Activated T-helper 2 cell treated with anti-CD3 and anti-CD28 coated beads, Interferon-gamma antibody, Interleukin-2, Interleukin-4, amounts not matched to agents 10 μg/mL and 5 μg/mL and 100 μg/mL, durations not matched to agents 14 hours and 24 hours and 36 hours (primary cell): ENCODE measurements around the gene MADCAM1. TPM values are rescaled to one million over a fixed set of nuclear protein-coding genes. Genes with fewer than 3 reads are reported as not detected.
A peak's percentile ranks its signal among the peaks of the same experiment; 100 is the strongest.

ENCODE experiments used
- DNase-seq: peaks from one replicate; pipeline ENCODE4 v3.0.0; 2021; ENCODE audit warnings: low spot score
- H3K27ac Mint-ChIP-seq: one replicate; pipeline ENCODE4 v1.8.0; 2021; ENCODE audit warnings: mixed read lengths
- H3K27me3 Mint-ChIP-seq: one replicate; pipeline ENCODE4 v1.8.0; 2021; ENCODE audit warnings: low read depth, mixed read lengths
- H3K36me3 Mint-ChIP-seq: one replicate; pipeline ENCODE4 v1.8.0; 2021; ENCODE audit warnings: low read depth, mixed read lengths
- H3K4me1 Mint-ChIP-seq: one replicate; pipeline ENCODE4 v1.8.0; 2021; ENCODE audit warnings: low read depth, mixed read lengths
- H3K4me3 Mint-ChIP-seq: one replicate; pipeline ENCODE4 v1.8.0; 2021; ENCODE audit warnings: low read depth, mild to moderate bottlenecking, moderate library complexity, mixed read lengths
- H3K9me3 Mint-ChIP-seq: one replicate; pipeline ENCODE4 v1.8.0; 2021; ENCODE audit warnings: mixed read lengths
- intact Hi-C: fragments of 100-400 bp; cut with micrococcal nuclease; formaldehyde crosslinking; loops from one replicate; pipeline ENCODE4 v1.15.1; 2023
- total RNA-seq: library from RNA; stranded (reverse); gene quantifications from 2 replicates; pipeline ENCODE4 v1.2.3, GENCODE V29; 2022

MADCAM1 gene
- total RNA-seq, 1 donor from 2014 or later, result 0.21 TPM

GRCh38 chr19:513368-514165 is 17.3 kb downstream of the MADCAM1 start:
- Mint-ChIP-seq H3K9me3 (no peaks in the 10 kb centered on the region), H3K27ac (no peak overlapping the region)
- intact Hi-C loops, result no loop called here

GRCh38 chr19:514166-514663 is 17.9 kb downstream of the MADCAM1 start:
- Mint-ChIP-seq H3K27ac (no peak overlapping the region), H3K36me3 (peaks cover 11% of the 10 kb centered on the region), H3K4me1 (peaks cover 18% of the 10 kb centered on the region), H3K9me3 (no peaks in the 10 kb centered on the region), H3K4me3 (no peak overlapping the region), H3K27me3 (no peaks in the 10 kb centered on the region)
- intact Hi-C loops, result no loop called here
- DNase-seq, result no peak

More at GRCh38 chr19:513368-514165, 17.3 kb downstream of the MADCAM1 start:
- peaks cover 15% of the 10 kb centered on the region for H3K36me3 Mint-ChIP-seq
- H3K4me3 Mint-ChIP-seq, result no peak overlapping the region
- peaks cover 23% of the 10 kb centered on the region for H3K4me1 Mint-ChIP-seq
- no peaks in the 10 kb centered on the region for H3K27me3 Mint-ChIP-seq
- DNase-seq, result no peak

- H3K4me1 Mint-ChIP-seq, result peaks cover 3% of the 10 kb centered on the region
- H3K4me3 Mint-ChIP-seq, result no peak overlapping the region
- no peaks in the 10 kb centered on the region for H3K27me3 Mint-ChIP-seq
- no peak for DNase-seq
- H3K36me3 Mint-ChIP-seq, result peaks cover 6% of the 10 kb centered on the region
- H3K9me3 Mint-ChIP-seq, result no peaks in the 10 kb centered on the region
- no peak overlapping the region for H3K27ac Mint-ChIP-seq
- intact Hi-C loops, result no loop called here
Measured at GRCh38 chr19:517721-518597, 21.7 kb downstream of the MADCAM1 start.

- intact Hi-C loops, result no loop called here
- H3K27me3 Mint-ChIP-seq, result no peaks in the 10 kb centered on the region
- H3K27ac Mint-ChIP-seq, result no peak overlapping the region
- H3K4me3 Mint-ChIP-seq, result no peak overlapping the region
- H3K4me1 Mint-ChIP-seq, result peaks cover 3% of the 10 kb centered on the region
- DNase-seq, result no peak
- no peaks in the 10 kb centered on the region for H3K9me3 Mint-ChIP-seq
- peaks cover 6% of the 10 kb centered on the region for H3K36me3 Mint-ChIP-seq
Measured at GRCh38 chr19:518598-519231, 22.4 kb downstream of the MADCAM1 start.

- intact Hi-C loops, result no loop called here
- H3K4me3 Mint-ChIP-seq, result no peak overlapping the region
- H3K9me3 Mint-ChIP-seq, result no peaks in the 10 kb centered on the region
- H3K36me3 Mint-ChIP-seq, result no peaks in the 10 kb centered on the region
- no peak overlapping the region for H3K27ac Mint-ChIP-seq
- DNase-seq, result no peak
- H3K27me3 Mint-ChIP-seq, result no peaks in the 10 kb centered on the region
- H3K4me1 Mint-ChIP-seq, result peaks cover 3% of the 10 kb centered on the region
Measured at GRCh38 chr19:519449-519865, 23.2 kb downstream of the MADCAM1 start.

GRCh38 chr19:522726-523125 is 26.4 kb downstream of the MADCAM1 start:
- Mint-ChIP-seq H3K27ac (no peak overlapping the region), H3K9me3 (no peaks in the 10 kb centered on the region), H3K4me3 (no peak overlapping the region), H3K27me3 (peaks cover 5% of the 10 kb centered on the region), H3K36me3 (no peaks in the 10 kb centered on the region), H3K4me1 (peaks cover 1% of the 10 kb centered on the region)
- intact Hi-C loops, result no loop called here
- no peak for DNase-seq

GRCh38 chr19:524062-524674 is 27.9 kb downstream of the MADCAM1 start:
- H3K27me3 Mint-ChIP-seq, result peaks cover 5% of the 10 kb centered on the region
- no peaks in the 10 kb centered on the region for H3K9me3 Mint-ChIP-seq
- peaks cover 1% of the 10 kb centered on the region for H3K4me1 Mint-ChIP-seq
- no peak overlapping the region for H3K4me3 Mint-ChIP-seq
- no peaks in the 10 kb centered on the region for H3K36me3 Mint-ChIP-seq
- intact Hi-C loops, result no loop called here
- DNase-seq, result no peak
- no peak overlapping the region for H3K27ac Mint-ChIP-seq

GRCh38 chr19:525029-525428 is 28.7 kb downstream of the MADCAM1 start:
- no peaks in the 10 kb centered on the region for H3K36me3 Mint-ChIP-seq
- H3K27ac Mint-ChIP-seq, result no peak overlapping the region
- no peaks in the 10 kb centered on the region for H3K9me3 Mint-ChIP-seq
- peaks cover 2% of the 10 kb centered on the region for H3K4me1 Mint-ChIP-seq
- H3K4me3 Mint-ChIP-seq, result no peak overlapping the region
- intact Hi-C loops, result no loop called here
- DNase-seq, result no peak
- H3K27me3 Mint-ChIP-seq, result peaks cover 5% of the 10 kb centered on the region

GRCh38 chr19:525857-526419 is 29.7 kb downstream of the MADCAM1 start:
- Mint-ChIP-seq H3K9me3 (no peaks in the 10 kb centered on the region), H3K27me3 (peaks cover 5% of the 10 kb centered on the region), H3K4me3 (no peak overlapping the region), H3K27ac (no peak overlapping the region), H3K4me1 (peaks cover 3% of the 10 kb centered on the region), H3K36me3 (no peaks in the 10 kb centered on the region)
- no peak for DNase-seq
- intact Hi-C loops, result no loop called here

GRCh38 chr19:530134-531008 is 34.1 kb downstream of the MADCAM1 start:
- peak overlapping the region; percentile 83 for H3K4me3 Mint-ChIP-seq
- no peak for DNase-seq
- peaks cover 4% of the 10 kb centered on the region for H3K4me1 Mint-ChIP-seq
- H3K9me3 Mint-ChIP-seq, result no peaks in the 10 kb centered on the region
- H3K27ac Mint-ChIP-seq, result peak overlapping the region; percentile 88
- intact Hi-C loops, result loop anchor here (1.0 to 10.0 kb wide), 4 partner anchors 19 to 104 kb away; partner anchors contain the start of genes BSG, FGF22, POLRMT and TPGS1
- peaks cover 3% of the 10 kb centered on the region for H3K36me3 Mint-ChIP-seq
- peaks cover 3% of the 10 kb centered on the region for H3K27me3 Mint-ChIP-seq

GRCh38 chr19:531009-531752 is 34.9 kb downstream of the MADCAM1 start:
- Mint-ChIP-seq H3K9me3 (no peaks in the 10 kb centered on the region), H3K36me3 (peaks cover 3% of the 10 kb centered on the region), H3K27ac (peak overlapping the region; percentile 88), H3K4me1 (peaks cover 4% of the 10 kb centered on the region), H3K4me3 (peak overlapping the region; percentile 83), H3K27me3 (peaks cover 1% of the 10 kb centered on the region)
- DNase-seq, result peak; percentile 90
- intact Hi-C loops, result loop anchor here (1.0 to 10.0 kb wide), 4 partner anchors 20 to 104 kb away; partner anchors contain the start of genes BSG, FGF22, POLRMT and TPGS1
